ENCODE results near the gene ASIC3. TPM values are rescaled to one million over a fixed set of nuclear protein-coding genes. Genes with fewer than 3 reads are reported as not detected.
A peak's percentile ranks its signal among the peaks of the same experiment; 100 is the strongest.
"Not testable (repeated sequence)": the region's sequence is repeated elsewhere in the genome, so short reads cannot be mapped to it uniquely, and the experiment has no call there.

ASIC3 gene
- total and polyA plus RNA-seq, 3 donors from 2014 or later = 20.8 to 37.9 (median 27.5) TPM

DNA sequence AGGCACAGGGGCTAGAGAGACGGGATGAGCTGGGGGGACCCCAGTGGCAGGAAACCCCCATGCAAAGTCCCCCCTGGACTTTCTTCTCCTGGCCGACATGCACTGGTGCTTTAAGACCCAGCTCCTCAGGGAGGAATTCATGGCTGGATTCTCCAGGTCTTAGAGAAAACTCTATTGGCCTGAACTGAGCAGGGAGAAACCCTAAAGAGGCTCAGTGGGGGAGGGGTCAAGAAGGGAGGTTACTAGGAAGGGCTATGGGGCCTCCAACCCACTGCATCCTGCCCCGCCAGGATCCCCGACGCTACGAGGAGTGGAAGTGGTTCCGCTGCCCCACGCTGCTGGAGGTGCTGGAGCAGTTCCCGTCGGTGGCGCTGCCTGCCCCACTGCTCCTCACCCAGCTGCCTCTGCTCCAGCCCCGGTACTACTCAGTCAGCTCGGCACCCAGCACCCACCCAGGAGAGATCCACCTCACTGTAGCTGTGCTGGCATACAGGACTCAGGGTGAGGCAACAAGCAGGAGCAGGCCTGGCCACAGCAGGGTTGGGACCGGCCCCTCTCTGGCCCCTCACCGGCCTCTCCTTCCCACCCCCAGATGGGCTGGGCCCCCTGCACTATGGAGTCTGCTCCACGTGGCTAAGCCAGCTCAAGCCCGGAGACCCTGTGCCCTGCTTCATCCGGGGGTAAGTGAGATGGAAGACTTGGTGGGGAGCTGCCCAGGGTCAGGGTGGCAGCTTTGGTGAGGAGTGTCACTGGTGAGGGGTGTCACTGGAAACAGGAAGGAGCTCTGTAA lies 37.8 kb upstream of the ASIC3 start:
- H3K27ac ChIP-seq = no peak overlapping the region
- no peaks in the 10 kb centered on the region for H3K36me3 ChIP-seq (ENCODE audit: low read depth, missing control alignments)
- no peaks in the 10 kb centered on the region for H3K9me3 ChIP-seq
- intact Hi-C loops (cut with DNase I; ENCODE audit: low total_unique reads) = no loop called here
- no peak for DNase-seq
- no peaks in the 10 kb centered on the region for H3K27me3 ChIP-seq
- H3K4me1 ChIP-seq = peaks cover 7% of the 10 kb centered on the region
- 51 to 55% methylated on average over 10 to 17 of the region's 18 CpGs for WGBS, 2 donors
- no peak overlapping the region for H3K4me3 ChIP-seq
- TF ChIP-seq, protein P1, sequence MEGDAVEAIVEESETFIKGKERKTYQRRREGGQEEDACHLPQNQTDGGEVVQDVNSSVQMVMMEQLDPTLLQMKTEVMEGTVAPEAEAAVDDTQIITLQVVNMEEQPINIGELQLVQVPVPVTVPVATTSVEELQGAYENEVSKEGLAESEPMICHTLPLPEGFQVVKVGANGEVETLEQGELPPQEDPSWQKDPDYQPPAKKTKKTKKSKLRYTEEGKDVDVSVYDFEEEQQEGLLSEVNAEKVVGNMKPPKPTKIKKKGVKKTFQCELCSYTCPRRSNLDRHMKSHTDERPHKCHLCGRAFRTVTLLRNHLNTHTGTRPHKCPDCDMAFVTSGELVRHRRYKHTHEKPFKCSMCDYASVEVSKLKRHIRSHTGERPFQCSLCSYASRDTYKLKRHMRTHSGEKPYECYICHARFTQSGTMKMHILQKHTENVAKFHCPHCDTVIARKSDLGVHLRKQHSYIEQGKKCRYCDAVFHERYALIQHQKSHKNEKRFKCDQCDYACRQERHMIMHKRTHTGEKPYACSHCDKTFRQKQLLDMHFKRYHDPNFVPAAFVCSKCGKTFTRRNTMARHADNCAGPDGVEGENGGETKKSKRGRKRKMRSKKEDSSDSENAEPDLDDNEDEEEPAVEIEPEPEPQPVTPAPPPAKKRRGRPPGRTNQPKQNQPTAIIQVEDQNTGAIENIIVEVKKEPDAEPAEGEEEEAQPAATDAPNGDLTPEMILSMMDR (IDR thresholded peaks at IDR 0.05) = no peak
- TF ChIP-seq POLR2A (IDR thresholded peaks at IDR 0.05) = no peak

GRCh38 chr7:151011097-151011409 lies 37.3 kb upstream of the ASIC3 start:
- Histone ChIP-seq H3K27ac (no peak overlapping the region), H3K27me3 (no peaks in the 10 kb centered on the region), H3K9me3 (no peaks in the 10 kb centered on the region), H3K36me3 (ENCODE audit: low read depth, missing control alignments) (no peaks in the 10 kb centered on the region), H3K4me3 (no peak overlapping the region), H3K4me1 (peaks cover 7% of the 10 kb centered on the region)
- intact Hi-C loops (cut with DNase I; ENCODE audit: low total_unique reads) = no loop called here
- no peak for TF ChIP-seq POLR2A (IDR thresholded peaks at IDR 0.05)
- TF ChIP-seq, protein P1 (IDR thresholded peaks at IDR 0.05) = no peak
- no peak for DNase-seq
- 63 to 70% methylated on average over 1 of the region's 1 CpG for WGBS, 2 donors

- H3K27ac ChIP-seq; H3K9me3 ChIP-seq; intact Hi-C loops (cut with DNase I; ENCODE audit: low total_unique reads); H3K27me3 ChIP-seq; H3K4me1 ChIP-seq; DNase-seq; H3K4me3 ChIP-seq; H3K36me3 ChIP-seq (ENCODE audit: low read depth, missing control alignments): not testable (repeated sequence)
- 89 to 90% methylated on average over 12 of the region's 12 CpGs for whole genome bisulfite sequencing, 2 donors
Observed at GRCh38 chr7:151011616-151012015, 36.7 kb upstream of the ASIC3 start.

DNA sequence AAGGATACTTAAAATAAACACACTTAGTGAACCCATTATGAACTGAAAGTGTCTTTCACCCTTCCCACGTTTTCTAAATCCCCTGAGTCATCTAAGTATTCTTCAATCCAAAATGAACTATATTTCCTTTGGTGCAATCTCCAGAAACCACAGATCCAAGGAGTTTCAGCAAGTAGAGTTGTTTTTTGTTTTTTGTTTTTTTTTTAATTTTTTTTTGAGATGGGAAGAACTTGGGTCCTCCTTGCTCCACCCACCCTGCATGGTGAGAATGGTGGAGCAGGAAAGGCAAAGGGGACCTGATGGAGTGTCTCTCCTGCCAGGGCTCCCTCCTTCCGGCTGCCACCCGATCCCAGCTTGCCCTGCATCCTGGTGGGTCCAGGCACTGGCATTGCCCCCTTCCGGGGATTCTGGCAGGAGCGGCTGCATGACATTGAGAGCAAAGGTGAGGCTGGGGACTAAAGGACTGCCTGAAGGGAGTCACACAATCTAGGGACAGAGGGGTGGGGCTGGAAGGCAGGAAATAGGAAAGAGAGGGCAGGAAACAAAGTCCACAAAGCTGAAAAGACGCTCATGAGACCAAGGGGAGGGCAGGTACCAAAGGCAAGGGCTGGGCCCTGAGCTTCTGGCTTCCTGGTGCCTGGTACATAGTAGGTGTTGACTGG lies 36.2 kb upstream of the ASIC3 start:
- TF ChIP-seq, protein P1 (IDR thresholded peaks at IDR 0.05) = no peak
- no peak for TF ChIP-seq POLR2A (IDR thresholded peaks at IDR 0.05)
- WGBS, 2 donors = 73 to 84% methylated on average over 3 to 6 of the region's 6 CpGs
- Histone ChIP-seq H3K4me3 (no peak overlapping the region), H3K9me3 (no peaks in the 10 kb centered on the region), H3K27ac (no peak overlapping the region), H3K4me1 (peaks cover 7% of the 10 kb centered on the region), H3K36me3 (ENCODE audit: low read depth, missing control alignments) (no peaks in the 10 kb centered on the region), H3K27me3 (no peaks in the 10 kb centered on the region)
- intact Hi-C loops (cut with DNase I; ENCODE audit: low total_unique reads) = no loop called here
- DNase-seq = no peak

DNA sequence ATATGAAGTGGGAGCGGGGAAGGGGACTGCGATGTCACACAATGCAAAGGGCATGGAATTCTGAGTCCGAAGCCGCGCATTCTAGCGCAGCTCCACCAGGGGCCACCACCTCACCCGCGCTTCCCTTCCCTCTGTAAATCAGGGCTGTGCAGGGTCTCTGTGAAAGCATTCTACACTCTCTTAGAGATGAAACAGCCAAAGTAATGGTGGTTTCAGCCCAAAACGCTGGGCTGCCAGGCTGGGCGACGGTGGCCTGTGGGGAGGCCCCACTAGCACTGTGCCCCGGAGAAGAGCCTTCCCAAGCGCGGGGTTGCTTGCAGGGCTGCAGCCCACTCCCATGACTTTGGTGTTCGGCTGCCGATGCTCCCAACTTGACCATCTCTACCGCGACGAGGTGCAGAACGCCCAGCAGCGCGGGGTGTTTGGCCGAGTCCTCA lies 35.4 kb upstream of the ASIC3 start:
- Histone ChIP-seq H3K9me3 (no peaks in the 10 kb centered on the region), H3K27me3 (no peaks in the 10 kb centered on the region), H3K36me3 (ENCODE audit: low read depth, missing control alignments) (no peaks in the 10 kb centered on the region), H3K4me3 (peak overlapping the region in 1 of 2 donors; percentile 40), H3K27ac (no peak overlapping the region), H3K4me1 (peaks cover 7% of the 10 kb centered on the region)
- peak; percentile 65 for DNase-seq
- no peak for TF ChIP-seq POLR2A (IDR thresholded peaks at IDR 0.05)
- TF ChIP-seq, protein P1 (IDR thresholded peaks at IDR 0.05) = peak; percentile 16 to 40 (median 34)
- intact Hi-C loops (cut with DNase I; ENCODE audit: low total_unique reads) = no loop called here
- 43 to 56% methylated on average over 8 to 23 of the region's 23 CpGs for WGBS, 2 donors
